IMR-90 (cell line): Measurements from ENCODE around the gene GPC5.

ENCODE experiments used
- CHD1 ChIP-seq: IDR thresholded peaks from 2 replicates; pipeline ENCODE4 v1.6.1; 2012; ENCODE audit warnings: low read depth, low read length, improper control_type of control experiment
- CTCF ChIP-seq: conservative IDR thresholded peaks from 2 replicates; pipeline ENCODE4 v1.5.1; 2012; ENCODE audit warnings: mild to moderate bottlenecking, low read depth, low read length, improper control_type of control experiment
- MAZ ChIP-seq: IDR thresholded peaks from 2 replicates; pipeline ENCODE4 v1.6.1; 2012; ENCODE audit warnings: low read depth, mild to moderate bottlenecking, low read length, improper control_type of control experiment, moderate library complexity, borderline replicate concordance
- NFE2L2 ChIP-seq: fragments of 150-350 bp; IDR thresholded peaks from 2 replicates; pipeline ENCODE4 v1.6.1; 2016; ENCODE audit warnings: low read depth, mild to moderate bottlenecking, low read length
- POLR2A ChIP-seq: IDR thresholded peaks from 2 replicates; pipeline ENCODE4 v1.6.1; 2012; ENCODE audit warnings: mild to moderate bottlenecking, low read depth, low read length
- RAD21 ChIP-seq: IDR thresholded peaks from 2 replicates; pipeline ENCODE4 v1.6.1; 2012; ENCODE audit warnings: low read length, improper control_type of control experiment
- RCOR1 ChIP-seq: IDR thresholded peaks from 2 replicates; pipeline ENCODE4 v1.6.1; 2012; ENCODE audit warnings: mild to moderate bottlenecking, low read length, improper control_type of control experiment; ENCODE audit not compliant: insufficient replicate concordance
- RFX5 ChIP-seq: IDR thresholded peaks from 2 replicates; pipeline ENCODE4 v1.8.0; 2012; ENCODE audit warnings: low read depth, mild to moderate bottlenecking, low read length, moderate library complexity
- USF2 ChIP-seq: fragments of 150-350 bp; IDR thresholded peaks from 2 replicates; pipeline ENCODE4 v1.6.1; 2017; ENCODE audit warnings: mild to moderate bottlenecking, antibody characterized with exemption, low read length, low read depth
- TF ChIP-seq, protein P1 (sequence below): fragments of 150-350 bp; IDR thresholded peaks from 2 replicates; pipeline ENCODE4 v1.6.1; 2016; ENCODE audit warnings: low read depth, mild to moderate bottlenecking, low read length, moderate library complexity, borderline replicate concordance

DNA sequence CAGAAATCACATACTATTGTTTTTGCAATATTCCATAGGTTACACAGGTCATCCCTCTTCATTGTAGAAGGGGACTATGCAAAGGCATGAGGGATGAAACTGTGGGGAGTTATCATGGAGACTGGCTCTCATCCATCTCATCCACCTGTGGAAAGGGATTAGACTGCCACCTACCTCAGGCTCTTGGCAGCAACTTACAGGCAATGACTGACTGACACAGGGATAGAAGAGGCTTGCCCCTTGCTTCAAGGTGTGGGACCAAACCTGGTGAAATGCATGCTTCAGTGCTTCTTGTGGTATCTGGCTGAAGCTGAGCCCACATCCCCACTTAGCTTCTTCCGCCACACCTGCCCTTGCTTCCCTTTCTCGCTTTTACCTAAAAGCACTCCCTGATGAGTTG lies 341.3 kb downstream of the GPC5 start:
- TF ChIP-seq MAZ, result no peak
- TF ChIP-seq CTCF, result no peak
- TF ChIP-seq POLR2A, result no peak
- TF ChIP-seq CHD1, result no peak
- no peak for TF ChIP-seq USF2
- TF ChIP-seq, protein P1, sequence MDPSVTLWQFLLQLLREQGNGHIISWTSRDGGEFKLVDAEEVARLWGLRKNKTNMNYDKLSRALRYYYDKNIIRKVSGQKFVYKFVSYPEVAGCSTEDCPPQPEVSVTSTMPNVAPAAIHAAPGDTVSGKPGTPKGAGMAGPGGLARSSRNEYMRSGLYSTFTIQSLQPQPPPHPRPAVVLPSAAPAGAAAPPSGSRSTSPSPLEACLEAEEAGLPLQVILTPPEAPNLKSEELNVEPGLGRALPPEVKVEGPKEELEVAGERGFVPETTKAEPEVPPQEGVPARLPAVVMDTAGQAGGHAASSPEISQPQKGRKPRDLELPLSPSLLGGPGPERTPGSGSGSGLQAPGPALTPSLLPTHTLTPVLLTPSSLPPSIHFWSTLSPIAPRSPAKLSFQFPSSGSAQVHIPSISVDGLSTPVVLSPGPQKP, result no peak
- TF ChIP-seq RAD21, result no peak
- no peak for TF ChIP-seq RFX5
- TF ChIP-seq NFE2L2, result no peak
- TF ChIP-seq RCOR1, result no peak
